Esophagus squamous epithelium (tissue), 5 donors: ENCODE measurements around the gene ECEL1. TPM values are rescaled to one million over a fixed set of nuclear protein-coding genes. Genes with fewer than 3 reads are reported as not detected.
"Not testable (repeated sequence)": the region's sequence is repeated elsewhere in the genome, so short reads cannot be mapped to it uniquely, and the experiment has no call there.

Source experiments
- DNase-seq: peaks from one replicate; lab custom pipeline; 2025; lab: John Stamatoyannopoulos, UW
- H3K27ac ChIP-seq, 4 donors: fragments of 200-600 bp; sonication (generic); one replicate each; pipeline ENCODE4 v1.5.1; 2016 to 2019; ENCODE audit warnings: mild to moderate bottlenecking in 1 of 4
- H3K27me3 ChIP-seq, 4 donors: fragments of 200-600 bp; sonication (generic); 1 replicate in 3 of 4; 2 replicates in 1 of 4; pipeline versions ENCODE4 v1.5.1 to v1.6.0; 2017 to 2021; ENCODE audit warnings: antibody characterized with exemption in 1 of 4
- H3K36me3 ChIP-seq, 3 donors: fragments of 200-600 bp; sonication (generic); one replicate each; pipeline ENCODE4 v1.5.1; 2016 to 2019
- H3K4me1 ChIP-seq, 3 donors: fragments of 200-600 bp; sonication (generic); one replicate each; pipeline ENCODE4 v1.5.1; 2017 to 2019
- H3K4me3 ChIP-seq, 4 donors: fragments of 200-600 bp; sonication (generic); 1 replicate in 3 of 4; 2 replicates in 1 of 4; pipeline ENCODE4 v1.5.1; 2016 to 2019; ENCODE audit warnings: mild to moderate bottlenecking in 2 of 4, moderate library complexity in 1 of 4
- H3K9me3 ChIP-seq, 3 donors: fragments of 200-600 bp; sonication (generic); one replicate each; pipeline ENCODE4 v1.5.1; 2016 to 2019
- CTCF ChIP-seq, 6 experiments: fragments of 450-650 bp in 4 of 6; fragments of 200-600 bp in 2 of 6; sonication (generic) in 2 of 6; IDR thresholded peaks; one replicate each; pipeline ENCODE4 v1.5.1; 2016 to 2019; ENCODE audit warnings: antibody characterized with exemption in 6 of 6, mild to moderate bottlenecking in 4 of 6, moderate library complexity in 4 of 6
- POLR2A ChIP-seq, 4 donors: fragments of 450-650 bp; IDR thresholded peaks; one replicate each; pipeline ENCODE4 v1.6.1; 2017; ENCODE audit warnings: antibody characterized with exemption in 4 of 4, mild to moderate bottlenecking in 4 of 4, moderate library complexity in 3 of 4
- WGBS, 2 donors: methylation state at CpG; one replicate each; pipeline ENCODE4 v1.1.5; 2018; 5-methylcytosine and 5-hydroxymethylcytosine counted together
- intact Hi-C: fragments of 100-400 bp; cut with DNase I; formaldehyde crosslinking; loops from one replicate; pipeline ENCODE4 v1.15.0; 2022
- total RNA-seq, 4 donors: library from RNA; depleted of rRNA; stranded (reverse); fragments of >200 nt; gene quantifications; one replicate each; pipeline ENCODE4 v1.1.0, GENCODE V29; 2016
- donor health status: DM: yes; HTN: yes; CAD: no.

ECEL1 gene
- total RNA-seq, result under 1 TPM in 1 of 4 donors, not detected in 3; 0.19 TPM

- no peak for DNase-seq
- H3K36me3 ChIP-seq, result no peaks in the 10 kb centered on the region
- no peak for TF ChIP-seq POLR2A (IDR thresholded peaks at IDR 0.05)
- H3K27ac ChIP-seq, result no peak within 1 kb of the TSS
- peaks cover 8 to 31% (median 27%) of the 10 kb centered on the region in 3 donors for H3K4me1 ChIP-seq
- H3K27me3 ChIP-seq, result peaks cover 0 to 85% (median 14%) of the 10 kb centered on the region in 4 donors
- H3K9me3 ChIP-seq, result no peaks in the 10 kb centered on the region
- intact Hi-C loops, result no loop called here
- peak within 1 kb of the TSS in 2 of 4 donors; percentile 28 to 52 for H3K4me3 ChIP-seq
- WGBS, 2 donors, result no CpG with 5 or more reads among the region's 102 CpGs
Measured at GRCh38 chr2:232487385-232488096, at the start of gene ECEL1. ECEL1 (minus strand) TSS chr2:232487834; CDS start chr2:232486653, 1,181 bp downstream.

- 58 to 71% methylated on average over 1 to 2 of the region's 5 CpGs for WGBS, 2 donors
- intact Hi-C loops, result no loop called here
- H3K27me3 ChIP-seq, result peaks cover 0 to 66% (median 0%) of the 10 kb centered on the region in 4 donors
- H3K4me1 ChIP-seq, result peaks cover 0 to 18% (median 4%) of the 10 kb centered on the region in 3 donors
- TF ChIP-seq CTCF (IDR thresholded peaks at IDR 0.05) (peak in 1 of 6 experiments; percentile 40), POLR2A (IDR thresholded peaks at IDR 0.05) (no peak)
- no peak for DNase-seq
- no peak overlapping the region for H3K27ac ChIP-seq
- H3K36me3 ChIP-seq, result no peaks in the 10 kb centered on the region
- no peak overlapping the region for H3K4me3 ChIP-seq
- H3K9me3 ChIP-seq, result peaks cover 0 to 6% (median 0%) of the 10 kb centered on the region in 3 donors
Measured at GRCh38 chr2:232537079-232537478, 49.4 kb upstream of the ECEL1 start.

- Histone ChIP-seq H3K4me1 (peaks cover 0 to 18% (median 4%) of the 10 kb centered on the region in 3 donors), H3K4me3 (no peak overlapping the region), H3K27ac (no peak overlapping the region), H3K9me3 (peaks cover 0 to 6% (median 0%) of the 10 kb centered on the region in 3 donors), H3K36me3 (no peaks in the 10 kb centered on the region), H3K27me3 (peaks cover 0 to 66% (median 0%) of the 10 kb centered on the region in 4 donors)
- no peak for DNase-seq
- TF ChIP-seq CTCF (IDR thresholded peaks at IDR 0.05) (no peak), POLR2A (IDR thresholded peaks at IDR 0.05) (no peak)
- intact Hi-C loops, result no loop called here
- WGBS, 2 donors, result 81 to 86% methylated on average over 3 to 5 of the region's 5 CpGs
Measured at GRCh38 chr2:232535761-232536530, 48.3 kb upstream of the ECEL1 start.

GRCh38 chr2:232534940-232535651, 47.5 kb upstream of the ECEL1 start:
- no peak for TF ChIP-seq POLR2A (IDR thresholded peaks at IDR 0.05)
- no peak for TF ChIP-seq CTCF (IDR thresholded peaks at IDR 0.05)
- no peak overlapping the region for H3K27ac ChIP-seq
- no peak for DNase-seq
- H3K4me1 ChIP-seq, result peaks cover 0 to 18% (median 4%) of the 10 kb centered on the region in 3 donors
- intact Hi-C loops, result no loop called here
- H3K36me3 ChIP-seq, result no peaks in the 10 kb centered on the region
- 27 to 64% methylated on average over 2 to 3 of the region's 14 CpGs for WGBS, 2 donors
- no peak overlapping the region for H3K4me3 ChIP-seq
- peaks cover 0 to 59% (median 0%) of the 10 kb centered on the region in 4 donors for H3K27me3 ChIP-seq
- peaks cover 0 to 6% (median 0%) of the 10 kb centered on the region in 3 donors for H3K9me3 ChIP-seq

- DNase-seq, result no peak
Measured at GRCh38 chr2:232533944-232534710, 46.5 kb upstream of the ECEL1 start.

GRCh38 chr2:232532821-232533220, 45.2 kb upstream of the ECEL1 start:
- H3K27ac ChIP-seq, intact Hi-C loops, H3K9me3 ChIP-seq, DNase-seq, H3K4me3 ChIP-seq, H3K4me1 ChIP-seq, H3K36me3 ChIP-seq: not testable (repeated sequence)
- 73 to 82% methylated on average over 5 to 7 of the region's 7 CpGs for WGBS, 2 donors
- peaks cover 0 to 51% (median 0%) of the 10 kb centered on the region in 4 donors for H3K27me3 ChIP-seq

More at GRCh38 chr2:232533944-232534710, 46.5 kb upstream of the ECEL1 start:
- H3K27ac ChIP-seq, result no peak overlapping the region
- H3K4me3 ChIP-seq, result no peak overlapping the region
- TF ChIP-seq CTCF (IDR thresholded peaks at IDR 0.05) (no peak), POLR2A (IDR thresholded peaks at IDR 0.05) (no peak)
- WGBS, 2 donors, result 55 to 89% methylated on average over 1 to 5 of the region's 13 CpGs
- intact Hi-C loops, result no loop called here
- peaks cover 0 to 6% (median 0%) of the 10 kb centered on the region in 3 donors for H3K9me3 ChIP-seq
- peaks cover 0 to 51% (median 0%) of the 10 kb centered on the region in 4 donors for H3K27me3 ChIP-seq
- no peaks in the 10 kb centered on the region for H3K36me3 ChIP-seq
- H3K4me1 ChIP-seq, result peaks cover 0 to 12% (median 2%) of the 10 kb centered on the region in 3 donors
